Nephron (organoid): ENCODE results near the gene TOP3B.

ENCODE experiments used
- H3K27ac Mint-ChIP-seq, 3 experiments: 2 replicates each; pipeline ENCODE4 v1.8.0; 2020; ENCODE audit warnings: mixed read lengths in 3 of 3, mild to moderate bottlenecking in 2 of 3, moderate library complexity in 1 of 3
- H3K27me3 Mint-ChIP-seq: 2 replicates; pipeline ENCODE4 v1.8.0; 2021; ENCODE audit warnings: low read depth, mild to moderate bottlenecking, moderate library complexity, mixed read lengths
- H3K36me3 Mint-ChIP-seq: 2 replicates; pipeline ENCODE4 v1.8.0; 2020; ENCODE audit warnings: low read depth, mixed read lengths
- H3K4me1 Mint-ChIP-seq: 2 replicates; pipeline ENCODE4 v1.8.0; 2020; ENCODE audit warnings: mixed read lengths
- H3K4me3 Mint-ChIP-seq, 3 experiments: 2 replicates each; pipeline ENCODE4 v1.8.0; 2020; ENCODE audit warnings: mild to moderate bottlenecking in 3 of 3, mixed read lengths in 3 of 3, moderate library complexity in 2 of 3
- H3K9me3 Mint-ChIP-seq: 2 replicates; pipeline ENCODE4 v1.8.0; 2020; ENCODE audit warnings: mixed read lengths
- CTCF ChIP-seq, 3 experiments: fragments of 200-600 bp; sonication (generic); IDR thresholded peaks; one replicate each; pipeline ENCODE4 v1.5.0; 2021; ENCODE audit warnings: antibody characterized with exemption in 3 of 3; ENCODE audit not compliant: unreplicated experiment in 3 of 3

Gene TOP3B

GRCh38 chr22:21964918-21965484, 17.6 kb downstream of the TOP3B start:
- Mint-ChIP-seq H3K36me3 (peaks cover 45% of the 10 kb centered on the region), H3K27me3 (no peaks in the 10 kb centered on the region), H3K9me3 (no peaks in the 10 kb centered on the region), H3K27ac (no peak overlapping the region), H3K4me3 (no peak overlapping the region), H3K4me1 (no peaks in the 10 kb centered on the region)
- TF ChIP-seq CTCF (IDR thresholded peaks at IDR 0.05; ENCODE audit: unreplicated experiment in 3 of 3): no peak

GRCh38 chr22:21964234-21964633, 18.4 kb downstream of the TOP3B start:
- TF ChIP-seq CTCF (IDR thresholded peaks at IDR 0.05; ENCODE audit: unreplicated experiment in 3 of 3): no peak
- Mint-ChIP-seq H3K4me3 (no peak overlapping the region), H3K36me3 (peaks cover 48% of the 10 kb centered on the region), H3K9me3 (no peaks in the 10 kb centered on the region), H3K4me1 (no peaks in the 10 kb centered on the region), H3K27ac (no peak overlapping the region), H3K27me3 (no peaks in the 10 kb centered on the region)

- TF ChIP-seq CTCF (IDR thresholded peaks at IDR 0.05; ENCODE audit: unreplicated experiment in 3 of 3): no peak
- Mint-ChIP-seq H3K9me3 (no peaks in the 10 kb centered on the region), H3K4me3 (no peak overlapping the region), H3K36me3 (peaks cover 47% of the 10 kb centered on the region), H3K4me1 (no peaks in the 10 kb centered on the region), H3K27ac (no peak overlapping the region), H3K27me3 (no peaks in the 10 kb centered on the region)
Measured at GRCh38 chr22:21963790-21964211, 18.8 kb downstream of the TOP3B start.

- no peaks in the 10 kb centered on the region for H3K27me3 Mint-ChIP-seq
- H3K27ac Mint-ChIP-seq: no peak overlapping the region
- no peak for TF ChIP-seq CTCF (IDR thresholded peaks at IDR 0.05; ENCODE audit: unreplicated experiment in 3 of 3)
- no peak overlapping the region for H3K4me3 Mint-ChIP-seq
- no peaks in the 10 kb centered on the region for H3K9me3 Mint-ChIP-seq
- H3K4me1 Mint-ChIP-seq: no peaks in the 10 kb centered on the region
- peaks cover 44% of the 10 kb centered on the region for H3K36me3 Mint-ChIP-seq
Measured at GRCh38 chr22:21963286-21963685, 19.3 kb downstream of the TOP3B start.

GRCh38 chr22:21962655-21962949, 20.0 kb downstream of the TOP3B start:
- no peak for TF ChIP-seq CTCF (IDR thresholded peaks at IDR 0.05; ENCODE audit: unreplicated experiment in 3 of 3)
- no peaks in the 10 kb centered on the region for H3K27me3 Mint-ChIP-seq
- H3K4me3 Mint-ChIP-seq: no peak overlapping the region
- H3K4me1 Mint-ChIP-seq: no peaks in the 10 kb centered on the region
- H3K36me3 Mint-ChIP-seq: peaks cover 43% of the 10 kb centered on the region
- no peak overlapping the region for H3K27ac Mint-ChIP-seq
- no peaks in the 10 kb centered on the region for H3K9me3 Mint-ChIP-seq

GRCh38 chr22:21961886-21962654, 20.5 kb downstream of the TOP3B start:
- Mint-ChIP-seq H3K4me1 (no peaks in the 10 kb centered on the region), H3K9me3 (no peaks in the 10 kb centered on the region), H3K27me3 (no peaks in the 10 kb centered on the region), H3K36me3 (peaks cover 37% of the 10 kb centered on the region), H3K4me3 (no peak overlapping the region), H3K27ac (no peak overlapping the region)
- no peak for TF ChIP-seq CTCF (IDR thresholded peaks at IDR 0.05; ENCODE audit: unreplicated experiment in 3 of 3)
